Lower lobe of right lung (tissue), 2 donors: ENCODE results near the gene LRRFIP2. TPM values are rescaled to one million over a fixed set of nuclear protein-coding genes. Genes with fewer than 3 reads are reported as not detected.

Experiments used
- ATAC-seq, 2 donors: fragments of 200-7000 bp; cut with Tn5 transposase; one replicate each; pipeline ENCODE4 v1.9.1; 2020 to 2022; ENCODE audit warnings: mild to moderate bottlenecking in 2 of 2, moderate library complexity in 2 of 2
- DNase-seq: peaks from one replicate; pipeline ENCODE4 v3.0.0-alpha.2; 2020
- H3K27ac ChIP-seq: fragments of 200-600 bp; one replicate; pipeline ENCODE4 v1.8.0; 2022
- H3K27me3 ChIP-seq: fragments of 200-600 bp; one replicate; pipeline ENCODE4 v1.8.0; 2022; ENCODE audit warnings: low read depth
- H3K36me3 ChIP-seq: fragments of 200-600 bp; one replicate; pipeline ENCODE4 v1.8.0; 2022; ENCODE audit warnings: mild to moderate bottlenecking
- H3K4me1 ChIP-seq: fragments of 200-600 bp; one replicate; pipeline ENCODE4 v1.8.0; 2022
- H3K4me3 ChIP-seq: fragments of 200-600 bp; one replicate; pipeline ENCODE4 v1.8.0; 2022; ENCODE audit warnings: mild to moderate bottlenecking
- H3K9me3 ChIP-seq: fragments of 200-600 bp; one replicate; pipeline ENCODE4 v1.8.0; 2022
- CTCF ChIP-seq: fragments of 200-600 bp; IDR thresholded peaks from one replicate; pipeline ENCODE4 v1.8.0; 2022; ENCODE audit warnings: antibody characterized with exemption, mild to moderate bottlenecking
- intact Hi-C: fragments of 100-400 bp; cut with DNase I; formaldehyde crosslinking; loops from one replicate; pipeline ENCODE4 v1.11.0; 2022
- total RNA-seq: library from RNA; stranded (reverse); fragmentation: NEBNext Ultra II Directional; extraction: Animal tissue kit (Norgen Biotek cat#: 25700); gene quantifications from one replicate; pipeline ENCODE4 v1.2.1, GENCODE V29; 2021
- donor health status: DM: no; HTN: yes; CAD: no; lungs with severe emphysema.

Gene LRRFIP2
- total RNA-seq, 1 donor from 2014 or later, result 44.4 TPM

- DNase-seq, result no peak
- H3K27me3 ChIP-seq, result no peaks in the 10 kb centered on the region
- no peak overlapping the region for H3K4me3 ChIP-seq
- intact Hi-C loops, result no loop called here
- TF ChIP-seq CTCF, result no peak
- peaks cover 24% of the 10 kb centered on the region for H3K4me1 ChIP-seq
- no peaks in the 10 kb centered on the region for H3K36me3 ChIP-seq
- no peak overlapping the region for H3K27ac ChIP-seq
- no peak for ATAC-seq
- H3K9me3 ChIP-seq, result no peaks in the 10 kb centered on the region
These were observed 38.3 kb downstream of the LRRFIP2 start for GRCh38 chr3:37136067-37136466.

DNA sequence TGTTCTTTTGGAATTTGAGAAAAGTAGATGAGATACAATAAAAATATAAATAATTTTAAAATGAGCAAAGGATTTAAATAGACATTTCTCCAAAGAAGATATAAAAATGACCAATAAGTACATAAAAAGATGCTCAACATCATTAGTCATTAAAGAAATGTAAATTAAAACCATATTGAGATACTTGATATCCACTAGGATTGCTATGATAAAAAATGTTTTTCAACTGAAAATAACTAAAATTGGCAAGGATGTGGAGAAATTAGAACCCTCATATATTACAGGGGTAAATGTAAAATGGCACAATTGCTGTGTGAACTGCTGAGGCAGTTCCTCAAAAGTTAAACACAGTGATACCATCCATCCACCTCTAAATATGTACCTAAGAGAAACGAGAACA is 38.8 kb downstream of the LRRFIP2 start:
- no peak for TF ChIP-seq CTCF
- Histone ChIP-seq H3K4me1 (peaks cover 25% of the 10 kb centered on the region), H3K4me3 (no peak overlapping the region), H3K36me3 (no peaks in the 10 kb centered on the region), H3K27me3 (no peaks in the 10 kb centered on the region), H3K27ac (no peak overlapping the region), H3K9me3 (no peaks in the 10 kb centered on the region)
- DNase-seq, result no peak
- intact Hi-C loops, result no loop called here
- no peak for ATAC-seq

GRCh38 chr3:37132334-37132733 is 42.0 kb downstream of the LRRFIP2 start:
- Histone ChIP-seq H3K36me3 (no peaks in the 10 kb centered on the region), H3K27ac (no peak overlapping the region), H3K4me3 (no peak overlapping the region), H3K9me3 (no peaks in the 10 kb centered on the region), H3K4me1 (peaks cover 27% of the 10 kb centered on the region), H3K27me3 (no peaks in the 10 kb centered on the region)
- no peak for ATAC-seq
- no peak for DNase-seq
- intact Hi-C loops, result no loop called here
- no peak for TF ChIP-seq CTCF

DNA sequence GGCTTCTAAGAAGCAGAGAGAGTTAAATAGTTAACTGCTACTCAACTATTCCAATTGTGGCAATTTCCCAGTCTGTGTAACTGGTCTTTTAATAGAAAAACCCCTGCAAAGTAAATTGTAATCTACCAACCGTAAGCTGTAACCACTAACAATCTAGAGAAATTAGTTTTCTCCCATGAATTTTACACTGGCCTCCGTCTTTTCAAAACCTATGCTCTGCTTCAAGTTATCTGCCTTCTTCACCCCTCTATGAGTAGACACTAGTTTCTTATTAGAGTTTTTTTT is 42.6 kb downstream of the LRRFIP2 start:
- Histone ChIP-seq H3K27ac (no peak overlapping the region), H3K4me3 (no peak overlapping the region), H3K36me3 (no peaks in the 10 kb centered on the region), H3K9me3 (no peaks in the 10 kb centered on the region), H3K27me3 (no peaks in the 10 kb centered on the region), H3K4me1 (peaks cover 27% of the 10 kb centered on the region)
- no peak for TF ChIP-seq CTCF
- intact Hi-C loops, result no loop called here
- no peak for ATAC-seq
- DNase-seq, result no peak

DNA sequence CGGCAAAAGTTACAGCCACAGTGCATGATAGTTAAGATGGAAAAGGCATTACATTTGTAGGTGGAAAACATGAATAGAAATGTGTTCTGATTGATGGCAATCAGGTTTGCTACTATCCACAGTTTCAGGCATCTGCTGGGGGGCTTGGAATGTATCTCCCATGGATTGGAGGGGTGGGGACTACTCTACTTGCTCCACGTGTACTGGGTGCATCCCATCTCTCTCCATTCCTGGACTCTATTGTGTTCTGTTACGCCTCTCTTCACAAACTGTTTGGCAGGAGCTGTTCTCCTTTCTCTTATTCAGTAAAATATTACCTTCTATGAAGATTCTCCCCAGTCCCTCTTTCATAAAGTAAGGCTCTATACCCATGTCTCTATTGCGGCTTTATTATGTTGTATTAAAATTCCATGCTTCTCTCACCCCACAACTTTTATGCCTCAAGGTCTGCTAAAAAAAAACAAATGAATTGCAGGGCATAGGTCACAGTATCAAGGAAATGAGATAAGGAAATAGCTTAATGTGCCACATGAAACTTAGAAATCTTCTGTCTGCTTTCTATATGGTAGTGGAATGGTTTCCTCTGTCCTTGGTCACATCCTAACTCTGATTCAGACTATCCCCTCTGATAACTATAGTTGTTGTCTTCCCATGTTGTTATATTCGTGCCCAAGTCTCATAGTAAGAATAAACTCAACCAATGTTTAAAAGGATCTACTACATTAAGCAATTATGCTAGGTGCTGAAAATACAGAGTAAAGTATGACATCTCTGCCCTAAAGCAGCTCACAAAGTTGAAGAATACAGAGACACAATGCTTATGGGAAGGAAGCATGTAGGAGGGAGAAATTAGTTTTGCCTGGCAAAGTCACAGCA is 43.2 kb downstream of the LRRFIP2 start:
- Histone ChIP-seq H3K27ac (no peak overlapping the region), H3K4me1 (peaks cover 27% of the 10 kb centered on the region), H3K9me3 (no peaks in the 10 kb centered on the region), H3K36me3 (no peaks in the 10 kb centered on the region), H3K27me3 (no peaks in the 10 kb centered on the region), H3K4me3 (no peak overlapping the region)
- intact Hi-C loops, result no loop called here
- DNase-seq (no peak), ATAC-seq (no peak)
- no peak for TF ChIP-seq CTCF
